Endothelial cell of umbilical vein (primary cell): ENCODE results near the gene PREP. TPM values are rescaled to one million over a fixed set of nuclear protein-coding genes. Genes with fewer than 3 reads are reported as not detected.

Source experiments
- BruUV-seq: library from RNA; stranded (reverse); fragments of 400-500 nt; replicated peaks from 2 replicates; lab custom pipeline; 2021; lab: Mats Ljungman, UMichigan
- CTCF ChIA-PET: fragments of 300-600, 350-600 bp; sonication (Branson Sonifier 250); formaldehyde crosslinking; loops from one replicate; lab custom pipeline; 2021; ENCODE audit warnings: antibody characterized with exemption, inconsistent platforms; lab: Charles Lee
- POLR2A ChIA-PET: fragments of 300-600, 350-600 bp; sonication (Branson Sonifier 250); formaldehyde crosslinking; loops from one replicate; lab custom pipeline; 2021; ENCODE audit warnings: antibody characterized with exemption, inconsistent platforms; lab: Charles Lee
- DNase-seq: peaks from one replicate; pipeline ENCODE4 v3.0.0-alpha.2; 2011; ENCODE audit warnings: low read depth, low spot score
- FAIRE-seq: peaks from 2 replicates; lab custom pipeline; 2011; peaks lifted over from hg19 to GRCh38; lab: Jason Lieb, UNC
- H2AFZ ChIP-seq: 2 replicates; pipeline ENCODE4 v1.6.0; 2012; ENCODE audit warnings: low read depth, low read length, control low read depth, inconsistent platforms
- H3K27ac ChIP-seq: 2 replicates; pipeline ENCODE4 v1.5.1; 2011; ENCODE audit warnings: low read depth, mild to moderate bottlenecking, control low read depth, low read length, moderate library complexity; ENCODE audit not compliant: insufficient read depth
- H3K27me3 ChIP-seq, 2 experiments: 2 replicates each; pipeline versions ENCODE4 v1.6.0 to v1.6.1; 2011; ENCODE audit warnings: low read length in 2 of 2, mixed read lengths in 1 of 2; ENCODE audit not compliant: control insufficient read depth in 2 of 2, insufficient read depth in 2 of 2
- H3K36me3 ChIP-seq, 2 experiments: 2 replicates in 1 of 2; 3 replicates in 1 of 2; pipeline ENCODE4 v1.5.1; 2011; ENCODE audit warnings: low read length in 2 of 2, mild to moderate bottlenecking in 1 of 2, moderate library complexity in 1 of 2; ENCODE audit not compliant: control insufficient read depth in 2 of 2, insufficient read depth in 2 of 2; ENCODE audit errors: extremely low read depth in 1 of 2
- H3K4me1 ChIP-seq: 3 replicates; pipeline ENCODE4 v1.5.1; 2011; ENCODE audit warnings: mild to moderate bottlenecking, low read length; ENCODE audit not compliant: control insufficient read depth, insufficient read depth; ENCODE audit errors: extremely low read depth
- H3K4me2 ChIP-seq: 2 replicates; pipeline ENCODE4 v1.6.1; 2011; ENCODE audit warnings: low read length, control low read depth, mixed read lengths; ENCODE audit not compliant: insufficient read depth
- H3K4me3 ChIP-seq, 3 experiments: fragments of 200-600 bp in 1 of 3; sonication (generic), shearing (Covaris generic) in 1 of 3; replicated peaks in 1 of 3; 2 replicates each; pipeline ENCODE4 v1.5.1; 2011 to 2016; ENCODE audit warnings: control low read depth in 3 of 3, low read length in 3 of 3, mild to moderate bottlenecking in 2 of 3, inconsistent platforms in 1 of 3, low read depth in 1 of 3, moderate library complexity in 1 of 3; ENCODE audit not compliant: insufficient read depth in 1 of 3
- H3K79me2 ChIP-seq: 2 replicates; pipeline ENCODE4 v1.6.0; 2012; ENCODE audit warnings: low read length, inconsistent platforms; ENCODE audit not compliant: control insufficient read depth, insufficient read depth
- H3K9ac ChIP-seq: replicated peaks from 2 replicates; pipeline ENCODE3; 2011; ENCODE audit warnings: low read length, control low read depth; ENCODE audit not compliant: insufficient read depth; ENCODE audit errors: extremely low read depth
- H3K9me1 ChIP-seq: replicated peaks from 3 replicates; pipeline ENCODE4 v1.6.0; 2011; ENCODE audit warnings: mild to moderate bottlenecking, low read length; ENCODE audit not compliant: control insufficient read depth, insufficient read depth; ENCODE audit errors: extremely low read depth
- H3K9me3 ChIP-seq: replicated peaks from 2 replicates; pipeline ENCODE4 v1.5.1; 2012; ENCODE audit warnings: low read length, inconsistent platforms; ENCODE audit not compliant: control insufficient read depth, insufficient read depth
- H4K20me1 ChIP-seq: replicated peaks from 2 replicates; pipeline ENCODE3; 2011; ENCODE audit warnings: mild to moderate bottlenecking, low read length; ENCODE audit not compliant: control insufficient read depth, insufficient read depth; ENCODE audit errors: extremely low read depth
- EZH2 ChIP-seq: IDR thresholded peaks from 2 replicates; pipeline ENCODE4 v1.6.1; 2012; ENCODE audit warnings: borderline replicate concordance, low read depth, mild to moderate bottlenecking, moderate library complexity, low read length, inconsistent platforms; ENCODE audit not compliant: severe bottlenecking
- FOS ChIP-seq: IDR thresholded peaks from 2 replicates; pipeline ENCODE4 v1.6.1; 2011; ENCODE audit warnings: mild to moderate bottlenecking, low read length, moderate library complexity, borderline replicate concordance; ENCODE audit not compliant: insufficient read depth
- GATA2 ChIP-seq: IDR thresholded peaks from 2 replicates; pipeline ENCODE4 v1.7.0; 2011; ENCODE audit warnings: low read depth, mild to moderate bottlenecking, moderate library complexity, mixed read lengths, low read length; ENCODE audit not compliant: insufficient read length, insufficient read depth
- JUN ChIP-seq: IDR thresholded peaks from 2 replicates; pipeline ENCODE4 v1.6.1; 2011; ENCODE audit warnings: borderline replicate concordance, low read depth; ENCODE audit not compliant: insufficient read length, insufficient read depth
- MYC ChIP-seq: IDR thresholded peaks from one replicate; pipeline ENCODE4 v1.6.1; 2011; ENCODE audit warnings: mild to moderate bottlenecking, low read depth, low read length
- POLR2A ChIP-seq: IDR thresholded peaks from 2 replicates; pipeline ENCODE4 v1.6.1; 2012; ENCODE audit warnings: low read depth, mild to moderate bottlenecking, control low read depth, low read length
- POLR2AphosphoS5 ChIP-seq: IDR thresholded peaks from 2 replicates; pipeline ENCODE4 v1.6.1; 2012; ENCODE audit warnings: low read depth, mild to moderate bottlenecking, control low read depth, low read length, moderate library complexity; ENCODE audit not compliant: insufficient read depth
- dilution Hi-C: fragments of 300-500 bp; cut with MboI; formaldehyde crosslinking; loops from one replicate; pipeline ENCODE4 v1.15.0; 2019; ENCODE audit warnings: low sequenced_read_pairs; ENCODE audit not compliant: extremely low pct_ligation_motif_present
- intact Hi-C: fragments of 100-400 bp; cut with micrococcal nuclease; formaldehyde crosslinking; loops from one replicate; pipeline ENCODE4 v1.10.0; 2022
- polyA plus RNA-seq, 4 experiments: library from polyadenylated mRNA; depleted of rRNA in 3 of 4; stranded (reverse) in 3 of 4; unstranded in 1 of 4; fragments of >200 nt; gene quantifications; 2 replicates each; pipeline versions ENCODE4 v1.2.1 to v1.2.3, GENCODE V29; 2011 to 2012; ENCODE audit warnings: missing spikeins in 1 of 4
- total RNA-seq: library from RNA; stranded (reverse); gene quantifications from 2 replicates; pipeline ENCODE4 v1.2.3, GENCODE V29; 2021
- TF ChIP-seq, protein P1 (sequence below): IDR thresholded peaks from 2 replicates; pipeline ENCODE4 v1.6.1; 2011; ENCODE audit not compliant: insufficient read depth, insufficient read length

Gene PREP
- total and polyA plus RNA-seq, 2 donors (not counting 3 experiments of a cell fraction or from before 2014, with no cell fraction given): 17.2 to 37.7 TPM

DNA sequence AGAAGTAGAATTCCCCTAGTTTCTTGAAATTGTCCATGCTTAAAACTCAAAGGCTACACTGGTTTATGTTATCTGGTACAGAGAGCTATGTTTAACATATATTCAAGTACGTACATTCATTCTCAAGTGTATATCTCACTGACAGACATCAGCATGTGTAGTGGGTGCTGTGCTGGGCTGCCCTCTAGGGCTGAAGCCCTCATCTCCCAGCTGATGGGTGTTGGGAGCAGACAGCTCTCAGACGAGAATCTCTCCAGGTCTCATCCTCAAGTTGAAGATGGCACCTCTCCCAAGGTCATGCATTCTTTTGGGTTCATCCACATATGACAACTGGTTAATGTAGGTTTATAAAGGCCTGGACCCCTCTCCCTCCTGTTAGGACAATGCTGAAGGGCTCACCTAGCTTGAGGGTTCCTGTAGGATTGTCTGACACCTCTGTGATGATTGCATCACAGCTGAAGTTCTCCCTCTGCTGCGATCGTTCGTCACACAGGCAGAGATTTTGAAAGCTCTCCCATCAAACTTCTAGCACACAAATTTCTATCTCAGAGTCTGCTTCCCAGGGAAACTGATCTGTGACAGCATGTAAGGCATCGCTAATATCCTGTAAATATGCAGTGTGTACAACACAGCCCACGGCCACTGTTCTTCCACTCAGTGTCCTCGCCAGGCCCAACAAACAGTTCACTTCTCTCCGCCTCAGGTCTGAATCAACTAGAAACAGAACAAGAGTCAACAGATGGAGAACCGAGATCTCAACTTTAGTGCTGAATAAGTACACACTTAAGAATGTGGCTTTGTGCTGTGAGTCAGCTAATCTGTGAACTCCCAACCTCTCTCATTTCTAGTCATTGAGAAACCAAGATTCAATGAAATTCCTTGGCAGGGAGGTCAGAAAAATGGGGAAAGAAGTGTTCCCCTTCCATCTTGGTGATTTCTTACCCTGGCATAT lies 43.2 kb downstream of the PREP start:
- H2AFZ ChIP-seq: no peak overlapping the region
- H3K9me1 ChIP-seq: no peaks in the 10 kb centered on the region
- TF ChIP-seq, protein P1, sequence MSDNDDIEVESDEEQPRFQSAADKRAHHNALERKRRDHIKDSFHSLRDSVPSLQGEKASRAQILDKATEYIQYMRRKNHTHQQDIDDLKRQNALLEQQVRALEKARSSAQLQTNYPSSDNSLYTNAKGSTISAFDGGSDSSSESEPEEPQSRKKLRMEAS: no peak
- TF ChIP-seq MYC (no peak), FOS (no peak), EZH2 (no peak), POLR2AphosphoS5 (no peak), JUN (no peak), POLR2A (no peak), GATA2 (peak; percentile 16)
- intact Hi-C loops (loop anchor here (1.0 to 5.0 kb wide), 3 partner anchors 15 to 222 kb away; partner anchors contain the start of gene PREP), dilution Hi-C loops (no loop called here)
- H3K27ac ChIP-seq: peak overlapping the region; percentile 30
- H3K4me2 ChIP-seq: no peak overlapping the region
- FAIRE-seq (peak; percentile 87), DNase-seq (peak; percentile 61)
- no peak overlapping the region for H3K9ac ChIP-seq
- no peaks in the 10 kb centered on the region for H3K9me3 ChIP-seq
- no peaks in the 10 kb centered on the region for H4K20me1 ChIP-seq
- ChIA-PET CTCF (interaction anchor here (0.9 to 7.0 kb wide), 3 partner anchors 14 to 272 kb away, joined by 3 to 160 read pairs (median 27); partner anchors contain the start of gene PREP), POLR2A (interaction anchor here (0.6 kb wide), 1 partner anchor 9 kb away, joined by 3 read pairs; no protein-coding TSS in a partner anchor)
- H3K36me3 ChIP-seq: peaks cover 0 to 2% of the 10 kb centered on the region in 2 experiments
- peaks cover 19% of the 10 kb centered on the region for H3K4me1 ChIP-seq
- no TSS peak for BruUV-seq
- no peaks in the 10 kb centered on the region for H3K79me2 ChIP-seq
- H3K4me3 ChIP-seq: no peak overlapping the region
- H3K27me3 ChIP-seq: no peaks in the 10 kb centered on the region
